Kidney epithelial cell (primary cell): ENCODE measurements around the gene APOL3. TPM values are rescaled to one million over a fixed set of nuclear protein-coding genes. Genes with fewer than 3 reads are reported as not detected.

Experiments
- DNase-seq: peaks from one replicate; pipeline ENCODE4 v3.0.0-alpha.2; 2010; ENCODE audit warnings: low read depth
- H3K27me3 ChIP-seq: 2 replicates; pipeline ENCODE4 v1.6.0; 2011; ENCODE audit warnings: low read length; ENCODE audit not compliant: control insufficient read depth, insufficient read depth
- H3K36me3 ChIP-seq: 2 replicates; pipeline ENCODE4 v1.5.1; 2011; ENCODE audit warnings: low read length; ENCODE audit not compliant: control insufficient read depth, insufficient read depth
- H3K4me3 ChIP-seq: 2 replicates; pipeline ENCODE4 v1.5.1; 2011; ENCODE audit warnings: low read depth, mild to moderate bottlenecking, control low read depth, low read length
- total RNA-seq: library from RNA; depleted of rRNA; stranded (reverse); fragments of >200 nt; gene quantifications from 2 replicates; pipeline ENCODE4 v1.2.3, GENCODE V29; 2015
- TF ChIP-seq, protein P1 (sequence below): IDR thresholded peaks from 2 replicates; pipeline ENCODE4 v1.5.1; 2011; ENCODE audit warnings: mild to moderate bottlenecking, moderate library complexity, low read length, control low read depth, inconsistent platforms; ENCODE audit not compliant: insufficient read depth, poor library complexity, severe bottlenecking

The APOL3 gene
- total RNA-seq, 1 donor from 2014 or later, result 4.4 TPM

DNA sequence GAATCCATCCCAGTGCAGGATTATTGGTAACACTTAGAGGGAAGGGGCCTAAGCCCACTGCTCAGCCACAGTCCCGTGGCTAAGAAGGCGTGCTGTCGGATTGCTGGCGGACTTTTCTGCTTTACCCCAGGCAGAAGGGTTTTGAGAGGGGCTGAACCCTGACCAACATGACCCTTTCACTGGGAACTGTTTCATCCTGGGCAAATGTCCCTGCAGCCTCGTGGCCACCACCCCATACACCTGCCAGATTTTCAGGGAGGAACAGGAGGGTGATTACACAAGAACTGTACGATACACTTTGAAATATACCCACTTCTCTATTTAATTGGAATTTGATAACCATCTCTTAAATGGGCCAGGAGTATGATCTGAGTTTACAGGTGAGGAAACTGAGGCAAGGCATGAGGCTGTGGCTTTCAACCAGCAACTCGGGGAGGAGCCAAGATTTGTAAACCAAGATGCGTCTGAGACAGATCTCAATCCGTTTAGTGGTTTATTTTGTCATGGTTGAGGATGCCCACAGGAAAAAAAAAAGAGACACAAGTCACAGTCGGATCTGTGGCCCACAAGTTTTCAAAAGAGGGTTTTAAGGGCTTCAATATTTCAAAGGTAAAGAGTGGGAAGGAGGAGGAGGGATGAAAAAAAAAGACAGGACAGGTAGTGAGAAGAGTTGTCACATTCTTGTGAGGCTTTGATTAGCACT, 6.1 kb upstream of the APOL3 start:
- H3K4me3 ChIP-seq, result no peak overlapping the region
- no peaks in the 10 kb centered on the region for H3K27me3 ChIP-seq
- DNase-seq, result no peak
- TF ChIP-seq, protein P1, sequence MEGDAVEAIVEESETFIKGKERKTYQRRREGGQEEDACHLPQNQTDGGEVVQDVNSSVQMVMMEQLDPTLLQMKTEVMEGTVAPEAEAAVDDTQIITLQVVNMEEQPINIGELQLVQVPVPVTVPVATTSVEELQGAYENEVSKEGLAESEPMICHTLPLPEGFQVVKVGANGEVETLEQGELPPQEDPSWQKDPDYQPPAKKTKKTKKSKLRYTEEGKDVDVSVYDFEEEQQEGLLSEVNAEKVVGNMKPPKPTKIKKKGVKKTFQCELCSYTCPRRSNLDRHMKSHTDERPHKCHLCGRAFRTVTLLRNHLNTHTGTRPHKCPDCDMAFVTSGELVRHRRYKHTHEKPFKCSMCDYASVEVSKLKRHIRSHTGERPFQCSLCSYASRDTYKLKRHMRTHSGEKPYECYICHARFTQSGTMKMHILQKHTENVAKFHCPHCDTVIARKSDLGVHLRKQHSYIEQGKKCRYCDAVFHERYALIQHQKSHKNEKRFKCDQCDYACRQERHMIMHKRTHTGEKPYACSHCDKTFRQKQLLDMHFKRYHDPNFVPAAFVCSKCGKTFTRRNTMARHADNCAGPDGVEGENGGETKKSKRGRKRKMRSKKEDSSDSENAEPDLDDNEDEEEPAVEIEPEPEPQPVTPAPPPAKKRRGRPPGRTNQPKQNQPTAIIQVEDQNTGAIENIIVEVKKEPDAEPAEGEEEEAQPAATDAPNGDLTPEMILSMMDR, result no peak
- no peaks in the 10 kb centered on the region for H3K36me3 ChIP-seq

DNA sequence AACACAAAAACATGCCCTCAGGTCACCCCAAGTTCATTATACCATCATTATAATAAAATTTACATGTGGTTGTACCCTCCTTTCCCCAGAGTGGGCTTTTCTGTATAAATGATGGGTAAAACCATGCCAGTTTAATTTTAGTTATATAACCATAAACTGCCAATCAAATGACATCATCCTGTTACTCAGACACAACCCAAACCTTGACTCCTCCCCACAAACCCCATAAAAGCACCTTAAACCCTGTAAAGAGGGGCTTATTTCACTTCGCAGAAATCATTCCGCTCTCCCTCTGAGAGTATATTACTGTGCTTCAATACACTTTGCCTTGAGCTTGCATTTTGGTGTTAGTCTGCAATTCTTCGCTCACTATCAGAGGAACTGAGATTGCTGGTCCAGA, 5.5 kb upstream of the APOL3 start:
- H3K27me3 ChIP-seq, result no peaks in the 10 kb centered on the region
- no peak overlapping the region for H3K4me3 ChIP-seq
- no peaks in the 10 kb centered on the region for H3K36me3 ChIP-seq
- TF ChIP-seq, protein P1, result no peak
- no peak for DNase-seq

DNA sequence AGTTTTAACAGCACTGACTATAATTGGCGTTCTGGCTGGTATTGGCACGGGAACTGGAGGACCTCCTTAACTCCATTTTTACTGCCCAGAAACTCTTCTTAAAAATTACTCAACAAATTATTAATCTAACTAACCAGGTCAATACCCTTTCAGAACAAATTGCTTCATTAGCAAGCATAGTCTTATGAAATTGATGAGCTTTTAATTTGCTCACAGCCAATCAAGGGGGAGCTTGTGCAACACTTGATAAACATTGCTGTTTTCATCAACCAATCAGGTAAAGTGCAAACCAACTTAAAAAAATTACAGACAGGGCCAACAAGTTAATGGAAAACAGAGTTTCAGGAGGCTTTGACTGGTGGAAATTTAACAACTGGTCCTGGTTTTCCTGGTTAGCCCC, 4.6 kb upstream of the APOL3 start:
- DNase-seq, result no peak
- no peaks in the 10 kb centered on the region for H3K36me3 ChIP-seq
- H3K27me3 ChIP-seq, result no peaks in the 10 kb centered on the region
- TF ChIP-seq, protein P1, result no peak
- H3K4me3 ChIP-seq, result no peak overlapping the region

DNA sequence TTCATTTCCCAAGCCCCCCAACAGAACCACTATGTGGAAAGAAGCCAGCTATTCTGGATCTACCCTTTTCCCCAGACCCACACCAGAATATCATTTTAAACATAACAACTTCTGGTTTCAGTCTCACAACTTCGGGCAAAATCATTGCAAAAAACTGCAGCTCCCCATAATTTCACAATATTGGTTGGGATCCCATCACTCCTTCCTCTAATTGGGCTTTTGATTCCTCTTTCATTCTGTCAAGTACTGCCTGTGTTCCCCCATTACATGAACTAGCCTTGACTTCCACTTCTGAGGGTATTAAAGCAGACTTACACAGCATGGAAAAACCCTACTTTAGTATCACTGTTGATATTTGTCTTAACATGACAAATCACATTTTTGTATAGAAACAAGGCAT, 4.1 kb upstream of the APOL3 start:
- H3K27me3 ChIP-seq, result no peaks in the 10 kb centered on the region
- DNase-seq, result no peak
- no peaks in the 10 kb centered on the region for H3K36me3 ChIP-seq
- TF ChIP-seq, protein P1, result no peak
- no peak overlapping the region for H3K4me3 ChIP-seq

DNA sequence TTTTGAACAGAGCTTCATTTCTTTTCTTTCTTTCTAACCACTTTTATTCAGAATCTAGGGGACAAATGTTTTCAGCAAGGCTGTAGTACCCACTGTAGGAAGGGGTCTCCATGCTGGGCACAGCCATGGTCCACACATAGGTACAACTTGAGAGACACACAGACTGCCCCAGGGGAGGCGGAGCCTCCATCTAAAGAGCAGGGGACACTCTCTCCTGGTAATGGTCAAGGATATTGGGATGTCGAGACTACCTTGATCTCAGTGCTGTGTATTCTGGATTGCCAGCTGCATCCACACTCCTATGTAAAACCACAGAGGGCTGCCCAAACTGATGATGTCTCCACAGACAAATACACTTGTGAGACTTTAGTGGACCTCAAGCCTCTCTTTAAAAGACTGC, 2.9 kb upstream of the APOL3 start:
- Histone ChIP-seq H3K4me3 (no peak overlapping the region), H3K36me3 (no peaks in the 10 kb centered on the region), H3K27me3 (no peaks in the 10 kb centered on the region)
- TF ChIP-seq, protein P1, result no peak
- DNase-seq, result no peak
